ENCODE data around the gene ABCB11. TPM values are rescaled to one million over a fixed set of nuclear protein-coding genes. Genes with fewer than 3 reads are reported as not detected.
A peak's percentile ranks its signal among the peaks of the same experiment; 100 is the strongest.

ABCB11 gene
- total and polyA plus RNA-seq, 9 of the 15 experiments (the other 6 are each of a cell fraction or from before 2014, with no cell fraction given), result 0.04 to 0.51 (median 0.10) TPM; not detected in 1

DNA sequence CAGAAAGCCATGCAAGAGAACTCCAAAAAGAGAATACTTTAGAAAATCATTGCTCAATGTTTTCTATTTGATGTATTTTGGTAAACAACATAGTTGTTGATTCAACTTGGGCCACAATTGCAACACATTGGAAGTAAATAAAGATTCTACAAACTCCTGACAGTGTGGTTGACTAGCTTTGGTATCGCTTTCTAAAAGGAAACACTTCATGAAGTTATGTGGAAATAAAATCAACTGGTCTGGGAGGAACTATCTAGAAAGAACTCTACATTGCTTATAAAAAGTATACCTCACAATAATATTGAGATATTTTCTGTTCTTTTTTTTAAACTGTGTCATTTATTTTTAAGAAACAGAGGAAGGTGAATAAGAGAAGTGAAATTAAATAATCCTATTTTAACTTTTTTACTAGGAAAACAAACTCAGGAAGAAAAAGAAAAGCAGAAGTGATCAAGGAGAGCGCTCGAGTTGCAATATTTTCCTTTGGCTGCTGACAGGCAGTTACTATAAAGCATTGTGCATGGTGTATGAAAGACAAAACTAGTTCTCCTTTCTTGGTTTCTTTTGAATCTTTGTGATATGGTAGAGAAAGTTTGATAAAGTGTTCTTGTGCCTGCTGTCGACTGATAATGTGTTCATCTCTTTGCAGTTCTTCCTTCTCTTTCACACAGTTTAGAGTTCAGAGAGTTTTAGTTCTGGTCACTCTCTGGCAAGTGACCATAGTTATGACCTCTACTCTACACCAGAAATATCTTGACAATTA is 41.2 kb upstream of the ABCB11 start (continued):
- TF ChIP-seq ZBTB17 (CRISPR knock-in tag; IDR thresholded peaks at IDR 0.05), result no peak
- no peak for TF ChIP-seq RFX7 (CRISPR knock-in tag; IDR thresholded peaks at IDR 0.05)
- TF ChIP-seq ZNF583 (CRISPR knock-in tag; IDR thresholded peaks at IDR 0.05), result no peak; the same call in 1 of the 2 replicates
- TF ChIP-seq, protein P1, sequence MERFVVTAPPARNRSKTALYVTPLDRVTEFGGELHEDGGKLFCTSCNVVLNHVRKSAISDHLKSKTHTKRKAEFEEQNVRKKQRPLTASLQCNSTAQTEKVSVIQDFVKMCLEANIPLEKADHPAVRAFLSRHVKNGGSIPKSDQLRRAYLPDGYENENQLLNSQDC (CRISPR knock-in tag; IDR thresholded peaks at IDR 0.05), result no peak
- TF ChIP-seq, protein P2, sequence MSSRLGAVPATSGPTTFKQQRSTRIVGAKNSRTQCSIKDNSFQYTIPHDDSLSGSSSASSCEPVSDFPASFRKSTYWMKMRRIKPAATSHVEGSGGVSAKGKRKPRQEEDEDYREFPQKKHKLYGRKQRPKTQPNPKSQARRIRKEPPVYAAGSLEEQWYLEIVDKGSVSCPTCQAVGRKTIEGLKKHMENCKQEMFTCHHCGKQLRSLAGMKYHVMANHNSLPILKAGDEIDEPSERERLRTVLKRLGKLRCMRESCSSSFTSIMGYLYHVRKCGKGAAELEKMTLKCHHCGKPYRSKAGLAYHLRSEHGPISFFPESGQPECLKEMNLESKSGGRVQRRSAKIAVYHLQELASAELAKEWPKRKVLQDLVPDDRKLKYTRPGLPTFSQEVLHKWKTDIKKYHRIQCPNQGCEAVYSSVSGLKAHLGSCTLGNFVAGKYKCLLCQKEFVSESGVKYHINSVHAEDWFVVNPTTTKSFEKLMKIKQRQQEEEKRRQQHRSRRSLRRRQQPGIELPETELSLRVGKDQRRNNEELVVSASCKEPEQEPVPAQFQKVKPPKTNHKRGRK (tag; IDR thresholded peaks at IDR 0.05), result no peak
- TF ChIP-seq ZNF707 (CRISPR knock-in tag; conservative IDR thresholded peaks at IDR 0.05), result no peak
- no peak for TF ChIP-seq HNRNPK (IDR thresholded peaks at IDR 0.05; ENCODE audit: low read depth, low read length, poor library complexity, severe bottlenecking)
- no peak for TF ChIP-seq ZNF780A (CRISPR knock-in tag; IDR thresholded peaks at IDR 0.05)
- no peak for TF ChIP-seq ZFP30 (CRISPR knock-in tag; IDR thresholded peaks at IDR 0.05; ENCODE audit: borderline replicate concordance)
- TF ChIP-seq, protein P3, sequence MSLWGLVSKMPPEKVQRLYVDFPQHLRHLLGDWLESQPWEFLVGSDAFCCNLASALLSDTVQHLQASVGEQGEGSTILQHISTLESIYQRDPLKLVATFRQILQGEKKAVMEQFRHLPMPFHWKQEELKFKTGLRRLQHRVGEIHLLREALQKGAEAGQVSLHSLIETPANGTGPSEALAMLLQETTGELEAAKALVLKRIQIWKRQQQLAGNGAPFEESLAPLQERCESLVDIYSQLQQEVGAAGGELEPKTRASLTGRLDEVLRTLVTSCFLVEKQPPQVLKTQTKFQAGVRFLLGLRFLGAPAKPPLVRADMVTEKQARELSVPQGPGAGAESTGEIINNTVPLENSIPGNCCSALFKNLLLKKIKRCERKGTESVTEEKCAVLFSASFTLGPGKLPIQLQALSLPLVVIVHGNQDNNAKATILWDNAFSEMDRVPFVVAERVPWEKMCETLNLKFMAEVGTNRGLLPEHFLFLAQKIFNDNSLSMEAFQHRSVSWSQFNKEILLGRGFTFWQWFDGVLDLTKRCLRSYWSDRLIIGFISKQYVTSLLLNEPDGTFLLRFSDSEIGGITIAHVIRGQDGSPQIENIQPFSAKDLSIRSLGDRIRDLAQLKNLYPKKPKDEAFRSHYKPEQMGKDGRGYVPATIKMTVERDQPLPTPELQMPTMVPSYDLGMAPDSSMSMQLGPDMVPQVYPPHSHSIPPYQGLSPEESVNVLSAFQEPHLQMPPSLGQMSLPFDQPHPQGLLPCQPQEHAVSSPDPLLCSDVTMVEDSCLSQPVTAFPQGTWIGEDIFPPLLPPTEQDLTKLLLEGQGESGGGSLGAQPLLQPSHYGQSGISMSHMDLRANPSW (CRISPR knock-in tag; IDR thresholded peaks at IDR 0.05), result no peak
- TF ChIP-seq, protein P4, sequence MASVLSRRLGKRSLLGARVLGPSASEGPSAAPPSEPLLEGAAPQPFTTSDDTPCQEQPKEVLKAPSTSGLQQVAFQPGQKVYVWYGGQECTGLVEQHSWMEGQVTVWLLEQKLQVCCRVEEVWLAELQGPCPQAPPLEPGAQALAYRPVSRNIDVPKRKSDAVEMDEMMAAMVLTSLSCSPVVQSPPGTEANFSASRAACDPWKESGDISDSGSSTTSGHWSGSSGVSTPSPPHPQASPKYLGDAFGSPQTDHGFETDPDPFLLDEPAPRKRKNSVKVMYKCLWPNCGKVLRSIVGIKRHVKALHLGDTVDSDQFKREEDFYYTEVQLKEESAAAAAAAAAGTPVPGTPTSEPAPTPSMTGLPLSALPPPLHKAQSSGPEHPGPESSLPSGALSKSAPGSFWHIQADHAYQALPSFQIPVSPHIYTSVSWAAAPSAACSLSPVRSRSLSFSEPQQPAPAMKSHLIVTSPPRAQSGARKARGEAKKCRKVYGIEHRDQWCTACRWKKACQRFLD (CRISPR knock-in tag; IDR thresholded peaks at IDR 0.05), result peak; percentile 45; the same call in 1 of the 2 replicates
- no peak for TF ChIP-seq C11orf30 (IDR thresholded peaks at IDR 0.05; ENCODE audit: low read depth)
- TF ChIP-seq, protein P5, sequence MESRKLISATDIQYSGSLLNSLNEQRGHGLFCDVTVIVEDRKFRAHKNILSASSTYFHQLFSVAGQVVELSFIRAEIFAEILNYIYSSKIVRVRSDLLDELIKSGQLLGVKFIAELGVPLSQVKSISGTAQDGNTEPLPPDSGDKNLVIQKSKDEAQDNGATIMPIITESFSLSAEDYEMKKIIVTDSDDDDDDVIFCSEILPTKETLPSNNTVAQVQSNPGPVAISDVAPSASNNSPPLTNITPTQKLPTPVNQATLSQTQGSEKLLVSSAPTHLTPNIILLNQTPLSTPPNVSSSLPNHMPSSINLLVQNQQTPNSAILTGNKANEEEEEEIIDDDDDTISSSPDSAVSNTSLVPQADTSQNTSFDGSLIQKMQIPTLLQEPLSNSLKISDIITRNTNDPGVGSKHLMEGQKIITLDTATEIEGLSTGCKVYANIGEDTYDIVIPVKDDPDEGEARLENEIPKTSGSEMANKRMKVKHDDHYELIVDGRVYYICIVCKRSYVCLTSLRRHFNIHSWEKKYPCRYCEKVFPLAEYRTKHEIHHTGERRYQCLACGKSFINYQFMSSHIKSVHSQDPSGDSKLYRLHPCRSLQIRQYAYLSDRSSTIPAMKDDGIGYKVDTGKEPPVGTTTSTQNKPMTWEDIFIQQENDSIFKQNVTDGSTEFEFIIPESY (CRISPR knock-in tag; IDR thresholded peaks at IDR 0.05), result 0 out of 2 replicates have a peak, but pooled peaks have one; percentile 28
- no peak for TF ChIP-seq SIN3B (IDR thresholded peaks at IDR 0.05; ENCODE audit: low read depth)
- TF ChIP-seq CBX5 (IDR thresholded peaks at IDR 0.05; ENCODE audit: borderline replicate concordance, low read depth), result no peak
- no peak for TF ChIP-seq ZNF668 (CRISPR knock-in tag; IDR thresholded peaks at IDR 0.05)
- TF ChIP-seq TCF3 (CRISPR knock-in tag; IDR thresholded peaks at IDR 0.05), result peak; percentile 92
